ENCODE measurements around the gene STRIP1.

DNA sequence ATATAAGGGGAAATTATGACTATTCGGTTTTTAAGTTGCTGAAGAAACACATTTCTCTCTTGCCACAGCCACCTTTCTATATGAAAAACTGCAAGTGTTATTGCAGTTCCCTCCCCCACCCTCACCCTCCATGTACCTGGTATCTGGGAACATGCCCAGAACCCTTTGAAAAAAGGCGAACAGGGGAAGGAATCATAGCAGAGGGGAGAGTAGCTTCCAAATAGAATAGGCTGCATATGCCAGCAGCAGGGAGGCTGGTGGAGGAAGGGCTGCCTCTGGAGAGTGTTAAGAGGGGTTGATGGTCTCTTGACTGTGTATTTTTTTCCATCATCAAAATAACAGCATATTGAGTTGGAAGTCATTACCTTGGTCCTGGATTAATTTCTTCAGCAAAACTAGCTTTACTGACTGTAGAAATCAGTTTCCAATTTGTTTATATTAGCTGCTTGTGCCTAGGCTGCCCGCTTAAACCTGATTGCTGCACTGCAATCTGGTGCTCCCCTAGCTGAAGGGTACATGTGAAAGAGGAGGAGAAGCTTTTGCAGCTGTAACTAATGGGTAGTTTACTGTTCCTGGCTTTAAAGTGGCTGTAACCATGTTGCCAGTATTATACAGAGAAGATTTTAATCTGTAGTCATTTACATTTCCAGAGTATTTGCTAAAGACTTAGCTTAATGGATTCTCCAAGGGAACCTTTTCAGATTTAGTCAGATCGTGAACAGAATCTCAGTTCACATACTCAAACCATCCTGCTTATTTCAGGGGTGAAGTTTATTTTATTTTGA is 27.2 kb upstream of the STRIP1 start:
- no peak for TF ChIP-seq POLR2AphosphoS5 (IDR thresholded peaks at IDR 0.05; ENCODE audit: borderline replicate concordance, low read depth, low read length)
- TF ChIP-seq EZH2 (IDR thresholded peaks at IDR 0.05) = no peak
